IMR-90 (cell line): ENCODE measurements around the gene GRK2. TPM values are rescaled to one million over a fixed set of nuclear protein-coding genes. Genes with fewer than 3 reads are reported as not detected.

Experiments
- ATAC-seq: fragments of 200-7000 bp; cut with Tn5 transposase; 2 replicates; pipeline ENCODE4 v1.9.1; 2020; ENCODE audit warnings: low read depth, mild to moderate bottlenecking, moderate library complexity
- BruUV-seq: library from RNA; stranded (reverse); fragments of 400-500 nt; replicated peaks from 2 replicates; lab custom pipeline; 2021; lab: Mats Ljungman, UMichigan
- CTCF ChIA-PET: fragments of 300-600 bp; formaldehyde crosslinking; extraction: SDS; loops from one replicate; lab custom pipeline; 2021; ENCODE audit warnings: antibody characterized with exemption; lab: Yijun Ruan, JAX
- POLR2A ChIA-PET: fragments of 300-600 bp; sonication (Branson Sonifier 250); formaldehyde crosslinking; loops from one replicate; lab custom pipeline; 2022; ENCODE audit warnings: antibody characterized with exemption; ENCODE audit not compliant: unreplicated experiment; lab: Charles Lee
- DNase-seq: peaks from one replicate; pipeline ENCODE4 v3.0.0; 2013
- H2AFZ ChIP-seq: replicated peaks from 2 replicates; pipeline ENCODE3; 2013; ENCODE audit warnings: low read length, mild to moderate bottlenecking; ENCODE audit not compliant: poor library complexity
- H2AK5ac ChIP-seq: 2 replicates; pipeline ENCODE4 v1.6.1; 2013; ENCODE audit warnings: low read depth, low read length, inconsistent platforms
- H2AK9ac ChIP-seq: replicated peaks from 2 replicates; pipeline ENCODE3; 2013; ENCODE audit warnings: mild to moderate bottlenecking, low read depth, low read length, moderate library complexity; ENCODE audit not compliant: poor library complexity
- H2BK120ac ChIP-seq: 2 replicates; pipeline ENCODE4 v1.6.1; 2013; ENCODE audit warnings: low read depth, low read length, inconsistent platforms
- H2BK15ac ChIP-seq: 3 replicates; pipeline ENCODE4 v1.6.1; 2013; ENCODE audit warnings: low read depth, low read length, inconsistent platforms
- H2BK20ac ChIP-seq: 2 replicates; pipeline ENCODE4 v1.6.1; 2013; ENCODE audit warnings: low read depth, mild to moderate bottlenecking, inconsistent platforms, low read length, moderate library complexity
- H2BK5ac ChIP-seq: 2 replicates; pipeline ENCODE4 v1.6.1; 2013; ENCODE audit warnings: mild to moderate bottlenecking, low read depth, low read length, inconsistent platforms; ENCODE audit not compliant: poor library complexity, severe bottlenecking
- H3K14ac ChIP-seq: replicated peaks from 2 replicates; pipeline ENCODE4 v1.6.1; 2013; ENCODE audit warnings: low read depth, low read length, inconsistent platforms
- H3K18ac ChIP-seq: 2 replicates; pipeline ENCODE4 v1.6.1; 2013; ENCODE audit warnings: low read depth, low read length, control low read depth
- H3K23ac ChIP-seq: 2 replicates; pipeline ENCODE4 v1.6.1; 2013; ENCODE audit warnings: low read depth, low read length, inconsistent platforms
- H3K27ac ChIP-seq: 2 replicates; pipeline ENCODE4 v1.5.1; 2013; ENCODE audit warnings: mild to moderate bottlenecking, control low read depth, low read length; ENCODE audit not compliant: insufficient read depth
- H3K27me3 ChIP-seq: 2 replicates; pipeline ENCODE4 v1.6.1; 2013; ENCODE audit warnings: low read length; ENCODE audit not compliant: control insufficient read depth, insufficient read depth
- H3K36me3 ChIP-seq: 2 replicates; pipeline ENCODE4 v1.6.1; 2013; ENCODE audit warnings: low read length, mixed read lengths; ENCODE audit not compliant: control insufficient read depth, insufficient read depth
- H3K4ac ChIP-seq: 2 replicates; pipeline ENCODE4 v1.6.1; 2013; ENCODE audit warnings: low read depth, low read length, inconsistent platforms
- H3K4me1 ChIP-seq: 2 replicates; pipeline ENCODE4 v1.6.1; 2013; ENCODE audit warnings: low read length, mixed read lengths; ENCODE audit not compliant: control insufficient read depth, insufficient read depth
- H3K4me2 ChIP-seq: 2 replicates; pipeline ENCODE4 v1.6.1; 2013; ENCODE audit warnings: low read depth, mild to moderate bottlenecking, control low read depth, low read length, moderate library complexity
- H3K4me3 ChIP-seq: 2 replicates; pipeline ENCODE4 v1.5.1; 2013; ENCODE audit warnings: low read depth, mild to moderate bottlenecking, control low read depth, low read length, moderate library complexity; ENCODE audit not compliant: insufficient read depth
- H3K56ac ChIP-seq: 2 replicates; pipeline ENCODE4 v1.6.1; 2013; ENCODE audit warnings: low read length, inconsistent platforms; ENCODE audit not compliant: insufficient read depth; ENCODE audit errors: extremely low read depth
- H3K79me1 ChIP-seq, 2 experiments: 2 replicates each; pipeline ENCODE4 v1.6.1; 2013; ENCODE audit warnings: low read length in 2 of 2, inconsistent platforms in 1 of 2, low read depth in 1 of 2
- H3K9ac ChIP-seq: 2 replicates; pipeline ENCODE4 v1.6.1; 2013; ENCODE audit warnings: low read depth, low read length, control low read depth
- H3K9me1 ChIP-seq: 2 replicates; pipeline ENCODE4 v1.6.1; 2013; ENCODE audit warnings: low read length, inconsistent platforms; ENCODE audit not compliant: insufficient read depth
- H3K9me3 ChIP-seq: 2 replicates; pipeline ENCODE4 v1.6.1; 2013; ENCODE audit warnings: low read length; ENCODE audit not compliant: control insufficient read depth, insufficient read depth
- H4K20me1 ChIP-seq: 2 replicates; pipeline ENCODE4 v1.6.1; 2013; ENCODE audit warnings: low read length, inconsistent platforms; ENCODE audit not compliant: insufficient read depth
- H4K5ac ChIP-seq: 2 replicates; pipeline ENCODE4 v1.6.1; 2013; ENCODE audit warnings: mild to moderate bottlenecking, low read depth, low read length, control low read depth
- H4K8ac ChIP-seq, 2 experiments: 2 replicates each; pipeline ENCODE4 v1.6.1; 2013; ENCODE audit warnings: low read depth in 2 of 2, low read length in 2 of 2, control low read depth in 1 of 2, inconsistent platforms in 1 of 2
- H4K91ac ChIP-seq: 2 replicates; pipeline ENCODE4 v1.6.1; 2013; ENCODE audit warnings: low read depth, low read length, inconsistent platforms; ENCODE audit not compliant: insufficient read depth
- ELK1 ChIP-seq: fragments of 150-350 bp; IDR thresholded peaks from 2 replicates; pipeline ENCODE4 v1.6.1; 2016; ENCODE audit warnings: low read depth, mild to moderate bottlenecking, low read length, moderate library complexity, borderline replicate concordance
- FOS ChIP-seq: fragments of 150-350 bp; IDR thresholded peaks from 2 replicates; pipeline ENCODE4 v1.6.1; 2016; ENCODE audit warnings: low read depth, low read length
- MAZ ChIP-seq: IDR thresholded peaks from 2 replicates; pipeline ENCODE4 v1.6.1; 2012; ENCODE audit warnings: low read depth, mild to moderate bottlenecking, low read length, improper control_type of control experiment, moderate library complexity, borderline replicate concordance
- NFE2L2 ChIP-seq: fragments of 150-350 bp; IDR thresholded peaks from 2 replicates; pipeline ENCODE4 v1.6.1; 2016; ENCODE audit warnings: low read depth, mild to moderate bottlenecking, low read length
- WGBS, 2 experiments: methylation state at CpG; one replicate each; pipeline versions ENCODE4 v1.1.5 to v1.1.7; 2013; ENCODE audit warnings: missing lambda C conversion rate in 2 of 2; ENCODE audit not compliant: insufficient read length in 1 of 2; ENCODE audit errors: extremely low coverage in 2 of 2; 5-methylcytosine and 5-hydroxymethylcytosine counted together
- dilution Hi-C: fragments of 300-500 bp; cut with HindIII; formaldehyde crosslinking; loops from one replicate; pipeline ENCODE4 v1.14.3; 2018; ENCODE audit warnings: low sequenced_read_pairs; ENCODE audit not compliant: unreplicated experiment
- in situ Hi-C: fragments of 300-500 bp; cut with MboI; formaldehyde crosslinking; loops from 3 replicates; pipeline ENCODE4 v1.14.3; 2019; ENCODE audit warnings: low sequenced_read_pairs, inconsistent platforms, mixed read lengths
- intact Hi-C: fragments of 100-400 bp; cut with micrococcal nuclease; formaldehyde crosslinking; loops from 2 replicates; pipeline ENCODE4 v1.10.0; 2022
- polyA plus RNA-seq, 3 experiments: library from polyadenylated mRNA; depleted of rRNA; stranded (reverse); fragments of >200 nt; gene quantifications; 2 replicates each; pipeline ENCODE4 v1.2.3, GENCODE V29; 2012; ENCODE audit warnings: low replicate concordance in 1 of 3
- total RNA-seq: library from RNA; depleted of rRNA; stranded (reverse); fragments of >200 nt; gene quantifications from 2 replicates; pipeline ENCODE4 v1.2.3, GENCODE V29; 2012

GRK2 gene
- total and polyA plus RNA-seq, 2 of the 4 experiments (the other 2 are of a cell fraction): 26.7 to 41.8 TPM

- Histone ChIP-seq H4K91ac (no peak overlapping the region), H3K27ac (peak overlapping the region; percentile 48), H2BK120ac (peak overlapping the region; percentile 6; the same call in 1 of the 2 replicates), H3K9ac (peak overlapping the region; percentile 54), H4K20me1 (peaks cover 44% of the 10 kb centered on the region), H3K14ac (0 out of 2 replicates have a peak overlapping the region, but pooled peaks have one; percentile 76), H3K9me3 (no peaks in the 10 kb centered on the region), H3K9me1 (peaks cover 40% of the 10 kb centered on the region), H2BK15ac (no peak overlapping the region), H2BK5ac (no peak overlapping the region), H3K36me3 (peaks cover 10% of the 10 kb centered on the region; the same call in 1 of the 2 replicates), H2BK20ac (no peak overlapping the region), H3K56ac (no peak overlapping the region), H3K18ac (no peak overlapping the region), H4K8ac (peak overlapping the region; percentile 26 to 54; a peak in 2 of 4 replicates), H3K4me3 (no peak overlapping the region), H3K27me3 (no peaks in the 10 kb centered on the region), H2AK5ac (peak overlapping the region; percentile 8; the same call in 1 of the 2 replicates), H3K4ac (peak overlapping the region; percentile 45; the same call in 1 of the 2 replicates), H3K79me1 (peaks cover 21 to 84% of the 10 kb centered on the region in 2 experiments; a peak in 3 of 4 replicates), H3K23ac (peak overlapping the region; percentile 71), H3K4me1 (peaks cover 35% of the 10 kb centered on the region), H3K4me2 (peak overlapping the region; percentile 57), H2AFZ (peak overlapping the region; percentile 65), H2AK9ac (peak overlapping the region; percentile 73), H4K5ac (peak overlapping the region; percentile 21; the same call in 1 of the 2 replicates)
- WGBS, 2 experiments: 31% methylated on average over 4 of the region's 15 CpGs; no CpG with 5 or more reads in 1 of the 2 experiments
- CTCF ChIA-PET: no interaction called here
- in situ Hi-C loops (no loop called here), dilution Hi-C loops (no loop called here), intact Hi-C loops (no loop called here)
- no peak for DNase-seq
- BruUV-seq: no TSS peak
- no peak for TF ChIP-seq ELK1
- no peak for TF ChIP-seq FOS
- TF ChIP-seq MAZ: no peak
- no peak for TF ChIP-seq NFE2L2
- no peak for ATAC-seq
- POLR2A ChIA-PET: interaction anchor here (0.5 kb wide), 1 partner anchor 132 kb away, joined by 4 read pairs; the partner anchor contains the start of gene PPP1CA
Observed at GRCh38 chr11:67269401-67270255, 3.4 kb downstream of the GRK2 start.
